GM10266 (cell line): ENCODE results near the gene NFIA.

Experiments used
- DNase-seq: peaks from one replicate; pipeline ENCODE4 v3.0.0; 2012; ENCODE audit errors: extremely low spot score
- CTCF ChIP-seq: IDR thresholded peaks from 2 replicates; pipeline ENCODE4 v1.5.1; 2012; ENCODE audit warnings: mild to moderate bottlenecking, low read depth; ENCODE audit not compliant: control insufficient read depth, insufficient read depth; ENCODE audit errors: missing control alignments

Gene NFIA

DNA sequence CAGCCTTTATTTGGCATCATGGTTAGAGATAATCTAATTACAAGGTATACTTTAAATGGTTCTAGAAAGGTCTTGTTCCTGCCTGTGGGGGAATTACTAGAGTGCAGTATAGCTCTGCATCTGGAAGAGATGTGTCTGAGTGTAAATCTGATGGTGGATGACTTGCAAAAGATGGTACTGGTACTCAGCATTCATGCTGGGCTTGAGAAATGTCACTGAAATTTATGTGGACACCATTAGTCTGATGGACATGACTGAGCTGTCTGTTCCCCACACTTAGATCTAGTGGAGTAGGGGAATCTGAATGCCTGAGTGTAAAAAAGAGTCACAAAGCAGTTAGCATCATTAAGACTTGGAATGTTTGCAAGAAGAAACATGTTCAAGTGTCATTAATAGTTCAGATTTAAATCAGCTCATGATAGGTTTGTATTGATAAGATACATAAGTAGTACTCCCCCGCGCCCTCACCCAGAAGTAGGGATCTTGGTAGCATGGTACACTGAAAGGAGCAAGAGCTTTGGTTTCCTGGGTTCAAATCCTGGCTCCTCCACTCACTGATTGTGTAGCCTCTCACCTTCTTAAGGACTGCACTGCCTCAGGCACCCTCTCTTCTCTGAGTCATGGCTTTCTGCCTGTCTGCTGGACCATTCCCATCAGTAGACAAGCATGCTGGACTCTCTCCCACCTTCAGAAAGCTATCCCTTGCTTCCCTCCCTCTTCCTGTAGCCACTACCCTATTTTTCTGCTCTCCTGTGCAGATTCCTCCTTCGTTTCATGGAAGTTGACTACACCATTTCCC, 292.9 kb downstream of the NFIA start:
- no peak for TF ChIP-seq CTCF
- DNase-seq = no peak

DNA sequence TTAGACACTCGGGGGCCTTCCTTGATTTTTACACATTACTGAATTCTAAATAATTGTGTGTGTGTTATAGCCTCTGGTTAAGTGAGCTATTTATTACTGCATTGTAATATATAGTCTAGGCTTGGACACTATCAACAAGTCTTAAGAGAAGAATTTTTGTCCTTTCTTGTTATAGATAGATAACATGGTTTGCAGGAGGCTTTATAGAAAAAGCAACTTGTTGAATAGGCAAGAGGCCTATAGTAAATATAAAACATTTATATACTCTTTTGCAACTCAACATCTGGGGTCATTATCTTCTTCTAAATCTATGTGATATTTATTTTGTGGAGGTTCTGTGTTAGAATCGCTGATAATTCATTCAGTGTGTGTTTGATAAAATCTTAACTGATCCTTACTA, 293.8 kb downstream of the NFIA start:
- TF ChIP-seq CTCF = no peak
- DNase-seq = no peak

GRCh38 chr1:61377242-61377958, 295.0 kb downstream of the NFIA start:
- DNase-seq = no peak
- TF ChIP-seq CTCF = no peak

GRCh38 chr1:61378494-61379180, 296.3 kb downstream of the NFIA start:
- no peak for DNase-seq
- TF ChIP-seq CTCF = no peak

- no peak for DNase-seq
- no peak for TF ChIP-seq CTCF
Measured at GRCh38 chr1:61379693-61380092, 297.3 kb downstream of the NFIA start.

DNA sequence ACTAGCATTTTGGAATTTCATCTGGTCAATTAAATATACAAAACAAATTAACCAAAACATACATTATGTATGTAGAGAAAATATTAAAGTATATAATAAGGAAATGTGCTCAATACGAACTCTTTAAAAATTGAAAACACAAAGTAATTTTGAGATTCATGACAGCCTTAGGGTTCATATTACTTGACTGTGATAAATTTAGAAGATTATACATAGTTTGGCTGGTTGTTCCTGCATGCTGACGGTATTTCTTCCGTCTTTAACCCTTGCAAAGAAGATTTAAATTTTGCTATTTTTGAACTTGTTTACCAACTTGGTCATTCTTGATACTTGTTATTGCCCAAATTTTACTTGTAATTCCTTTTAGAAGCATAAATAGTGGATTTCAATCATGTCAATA, 298.2 kb downstream of the NFIA start:
- no peak for DNase-seq
- no peak for TF ChIP-seq CTCF

DNA sequence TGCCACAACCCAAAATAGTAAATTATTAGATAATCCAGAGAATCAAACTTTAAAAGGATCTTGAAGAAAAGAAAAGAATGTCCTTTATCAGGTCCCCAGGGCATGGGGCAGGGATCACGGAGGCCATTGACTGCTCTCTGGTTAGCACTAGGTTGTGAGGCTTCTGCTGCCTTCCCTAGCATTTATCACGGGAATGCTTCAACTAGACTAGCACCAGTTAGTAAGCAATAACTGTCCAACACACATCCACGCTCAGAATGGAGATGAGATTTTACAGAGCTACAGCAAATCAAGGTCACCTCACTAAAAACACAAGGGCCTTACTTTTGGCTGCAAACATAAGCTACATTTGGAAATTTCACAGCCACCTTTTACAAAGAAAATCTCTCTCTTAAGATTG, 304.0 kb downstream of the NFIA start:
- no peak for DNase-seq
- no peak for TF ChIP-seq CTCF
